Liver (tissue), 9 donors: ENCODE measurements around the gene WBP1. TPM values are rescaled to one million over a fixed set of nuclear protein-coding genes. Genes with fewer than 3 reads are reported as not detected.

Experiments
- DNase-seq: peaks from one replicate; pipeline ENCODE4 v3.0.0-alpha.2; 2017; ENCODE audit warnings: low spot score
- H3K27ac ChIP-seq, 2 donors: one replicate each; pipeline ENCODE4 v1.7.0; 2013; ENCODE audit warnings: inconsistent platforms in 2 of 2, low read length in 2 of 2, control low read depth in 1 of 2, low read depth in 1 of 2, mild to moderate bottlenecking in 1 of 2
- H3K27me3 ChIP-seq, 4 donors: one replicate each; pipeline versions ENCODE4 v1.6.1 to v1.7.0; 2013; ENCODE audit warnings: low read length in 3 of 4, inconsistent platforms in 1 of 4, mild to moderate bottlenecking in 1 of 4, moderate library complexity in 1 of 4; ENCODE audit not compliant: control insufficient read depth in 4 of 4, insufficient read depth in 4 of 4
- H3K36me3 ChIP-seq, 4 donors: one replicate each; pipeline versions ENCODE4 v1.6.1 to v1.7.0; 2013; ENCODE audit warnings: low read length in 3 of 4, mild to moderate bottlenecking in 3 of 4, low read depth in 1 of 4, moderate library complexity in 1 of 4; ENCODE audit not compliant: control insufficient read depth in 4 of 4, insufficient read depth in 3 of 4
- H3K4me1 ChIP-seq, 4 donors: one replicate each; pipeline versions ENCODE4 v1.6.1 to v1.7.0; 2013; ENCODE audit warnings: low read length in 3 of 4, mild to moderate bottlenecking in 3 of 4, moderate library complexity in 1 of 4; ENCODE audit not compliant: control insufficient read depth in 4 of 4, insufficient read depth in 4 of 4
- H3K4me3 ChIP-seq, 3 donors: one replicate each; pipeline versions ENCODE4 v1.6.1 to v1.7.0; 2013; ENCODE audit warnings: low read length in 3 of 3, control low read depth in 1 of 3, low read depth in 1 of 3, mild to moderate bottlenecking in 1 of 3
- H3K9ac ChIP-seq, 2 donors: one replicate each; pipeline ENCODE4 v1.7.0; 2013; ENCODE audit warnings: low read length in 2 of 2, mild to moderate bottlenecking in 2 of 2, moderate library complexity in 2 of 2, control low read depth in 1 of 2, low read depth in 1 of 2
- H3K9me3 ChIP-seq, 4 donors: one replicate each; pipeline versions ENCODE4 v1.6.1 to v1.7.0; 2013; ENCODE audit warnings: low read length in 3 of 4; ENCODE audit not compliant: control insufficient read depth in 4 of 4
- ATF3 ChIP-seq: IDR thresholded peaks from 2 replicates; pipeline ENCODE4 v1.6.1; 2016; ENCODE audit warnings: antibody characterized with exemption
- CTCF ChIP-seq: fragments of 150-350 bp; IDR thresholded peaks from 2 replicates; pipeline ENCODE4 v1.5.1; 2017; ENCODE audit warnings: improper control_type of control experiment, low read depth, low read length; ENCODE audit not compliant: missing input control
- FOXA1 ChIP-seq: IDR thresholded peaks from 2 replicates; pipeline ENCODE4 v1.6.1; 2016; ENCODE audit warnings: antibody characterized with exemption
- FOXA2 ChIP-seq: IDR thresholded peaks from 2 replicates; pipeline ENCODE4 v1.6.1; 2016; ENCODE audit warnings: antibody characterized with exemption
- GABPA ChIP-seq, 2 donors: IDR thresholded peaks in 1 of 2; conservative IDR thresholded peaks in 1 of 2; 2 replicates each; pipeline ENCODE4 v1.6.1; 2016; ENCODE audit warnings: antibody characterized with exemption in 2 of 2, mild to moderate bottlenecking in 1 of 2, moderate library complexity in 1 of 2
- JUND ChIP-seq, 2 donors: IDR thresholded peaks; 2 replicates each; pipeline ENCODE4 v1.6.1; 2016; ENCODE audit warnings: antibody characterized with exemption in 2 of 2
- MAX ChIP-seq: IDR thresholded peaks from 2 replicates; pipeline ENCODE4 v1.6.1; 2016; ENCODE audit warnings: antibody characterized with exemption
- NR2F2 ChIP-seq: IDR thresholded peaks from 2 replicates; pipeline ENCODE4 v1.6.1; 2016; ENCODE audit warnings: antibody characterized with exemption
- RAD21 ChIP-seq, 2 donors: IDR thresholded peaks; 2 replicates each; pipeline ENCODE4 v1.6.1; 2016; ENCODE audit warnings: antibody characterized with exemption in 2 of 2, mild to moderate bottlenecking in 2 of 2
- REST ChIP-seq: IDR thresholded peaks from 2 replicates; pipeline ENCODE4 v1.6.1; 2016; ENCODE audit warnings: antibody characterized with exemption, mild to moderate bottlenecking
- RXRA ChIP-seq, 2 donors: IDR thresholded peaks; 2 replicates each; pipeline ENCODE4 v1.6.1; 2017 to 2018; ENCODE audit warnings: antibody characterized with exemption in 2 of 2, mild to moderate bottlenecking in 1 of 2
- SP1 ChIP-seq: IDR thresholded peaks from 2 replicates; pipeline ENCODE4 v1.6.1; 2018; ENCODE audit warnings: antibody characterized with exemption, mild to moderate bottlenecking
- TAF1 ChIP-seq: conservative IDR thresholded peaks from 2 replicates; pipeline ENCODE4 v1.6.1; 2016; ENCODE audit warnings: antibody characterized with exemption, mild to moderate bottlenecking
- YY1 ChIP-seq: IDR thresholded peaks from 2 replicates; pipeline ENCODE4 v1.6.1; 2016; ENCODE audit warnings: antibody characterized with exemption, mild to moderate bottlenecking
- ZBTB33 ChIP-seq: IDR thresholded peaks from 2 replicates; pipeline ENCODE4 v1.6.1; 2016; ENCODE audit warnings: antibody characterized with exemption
- WGBS: extraction: QIAGEN DNeasy Blood & Tissue Kit; methylation state at CpG from one replicate; pipeline ENCODE4 v1.1.7; 2013; 5-methylcytosine and 5-hydroxymethylcytosine counted together
- polyA plus RNA-seq, 2 donors: library from polyadenylated mRNA; stranded (reverse) in 1 of 2; unstranded in 1 of 2; fragments of 200-250 nt in 1 of 2; fragments of >200 nt in 1 of 2; fragmentation: Nextera tagmentation in 1 of 2; extraction: Ambion mirVana in 1 of 2; gene quantifications; one replicate each; pipeline versions ENCODE4 v1.2.1 to v1.2.3, GENCODE V29; 2013 to 2015
- total RNA-seq, 2 donors: library from RNA; depleted of rRNA; stranded (reverse); fragments of >200 nt; gene quantifications; one replicate each; pipeline ENCODE4 v1.2.3, GENCODE V29; 2014
- donor health status: healthy.
- donor health status: healthy.
- donor health status: healthy.
- donor health status: healthy.
- donor health status: healthy.

The WBP1 gene
- total and polyA plus RNA-seq, 4 donors = 19.2 to 45.0 (median 24.9) TPM

GRCh38 chr2:74472086-74472944, 14.1 kb downstream of the WBP1 start, which contains the start of gene MRPL53:
TSS of gene MRPL53 (minus strand) at chr2:74472680. CDS start at chr2:74472660, 20 bp downstream.
- peak within 1 kb of the TSS; percentile 86 to 91 for H3K9ac ChIP-seq
- H3K4me3 ChIP-seq = peak within 1 kb of the TSS; percentile 65 to 97 (median 87)
- H3K36me3 ChIP-seq = peaks cover 2 to 13% (median 12%) of the 10 kb centered on the region in 4 donors
- H3K27me3 ChIP-seq = no peaks in the 10 kb centered on the region
- H3K9me3 ChIP-seq = no peaks in the 10 kb centered on the region
- peaks cover 8 to 25% (median 19%) of the 10 kb centered on the region in 4 donors for H3K4me1 ChIP-seq
- TF ChIP-seq SP1 (peak; percentile 46), ZBTB33 (peak; percentile 50), FOXA2 (no peak), JUND (IDR thresholded peaks at IDR 0.05) (no peak), FOXA1 (no peak), RAD21 (IDR thresholded peaks at IDR 0.05) (peak in 1 of 2 donors; percentile 41), GABPA (IDR thresholded peaks at IDR 0.05 in 1 of 2, conservative IDR thresholded peaks at IDR 0.05 in 1 of 2) (peak; percentile 97 to 99), TAF1 (peak; percentile 48), YY1 (peak; percentile 97), ATF3 (no peak), CTCF (no peak), NR2F2 (peak; percentile 49), RXRA (IDR thresholded peaks at IDR 0.05) (peak; percentile 29 to 40), MAX (peak; percentile 55), REST (no peak)
- peak within 1 kb of the TSS; percentile 88 to 96 for H3K27ac ChIP-seq
- under 1% methylated on average over 66 of the region's 66 CpGs for WGBS
- DNase-seq = peak; percentile 95
